HG02943 (cell line): ENCODE data around the gene CD2BP2.
"Not testable (repeated sequence)": the region's sequence is repeated elsewhere in the genome, so short reads cannot be mapped to it uniquely, and the experiment has no call there.

Experiments used
- ATAC-seq: cut with Tn5 transposase; IDR thresholded peaks from one replicate; pipeline ENCODE4 v1.9.1; 2021; ENCODE audit warnings: mild to moderate bottlenecking, low read depth, moderate library complexity; ENCODE audit not compliant: unreplicated experiment

Gene CD2BP2

GRCh38 chr16:30355144-30355953, at the start of gene CD2BP2:
TSS of gene CD2BP2 (minus strand) at chr16:30355308. CDS start at chr16:30354681, 627 bp downstream.
- ATAC-seq = peak; percentile 60

- no peak for ATAC-seq
These were observed 46.8 kb upstream of the CD2BP2 start for GRCh38 chr16:30401768-30402425.

- no peak for ATAC-seq
These were observed 44.5 kb upstream of the CD2BP2 start for GRCh38 chr16:30399435-30400186.

- no peak for ATAC-seq
These were observed 43.7 kb upstream of the CD2BP2 start for GRCh38 chr16:30398661-30399434.

GRCh38 chr16:30397776-30398660, 42.9 kb upstream of the CD2BP2 start:
- no peak for ATAC-seq

GRCh38 chr16:30397056-30397455, 41.9 kb upstream of the CD2BP2 start:
- no peak for ATAC-seq

- not testable (repeated sequence) for ATAC-seq
These were observed 41.5 kb upstream of the CD2BP2 start for GRCh38 chr16:30396627-30397026.

GRCh38 chr16:30395992-30396585, 41.0 kb upstream of the CD2BP2 start:
- ATAC-seq = no peak

- no peak for ATAC-seq
These were observed 40.3 kb upstream of the CD2BP2 start, which contains the start of gene ZNF48 for GRCh38 chr16:30395155-30395991. TSS of gene ZNF48 (plus strand) at chr16:30395420. CDS start at chr16:30395795, 375 bp downstream.

- no peak for ATAC-seq
These were observed 39.6 kb upstream of the CD2BP2 start for GRCh38 chr16:30394592-30395154.

GRCh38 chr16:30383521-30383920, 28.4 kb upstream of the CD2BP2 start:
- no peak for ATAC-seq

GRCh38 chr16:30382111-30382881, 27.2 kb upstream of the CD2BP2 start, which contains the start of gene SEPTIN1:
TSS of gene SEPTIN1 (minus strand) at chr16:30382561. CDS start at chr16:30382542, 19 bp downstream.
- ATAC-seq = no peak

- ATAC-seq = no peak
These were observed 26.4 kb upstream of the CD2BP2 start for GRCh38 chr16:30381291-30382041.

- ATAC-seq = no peak
These were observed 25.7 kb upstream of the CD2BP2 start for GRCh38 chr16:30380803-30381208.

- no peak for ATAC-seq
These were observed 25.1 kb upstream of the CD2BP2 start for GRCh38 chr16:30380072-30380802.
